ENCODE data around the gene AVEN.

The AVEN gene

DNA sequence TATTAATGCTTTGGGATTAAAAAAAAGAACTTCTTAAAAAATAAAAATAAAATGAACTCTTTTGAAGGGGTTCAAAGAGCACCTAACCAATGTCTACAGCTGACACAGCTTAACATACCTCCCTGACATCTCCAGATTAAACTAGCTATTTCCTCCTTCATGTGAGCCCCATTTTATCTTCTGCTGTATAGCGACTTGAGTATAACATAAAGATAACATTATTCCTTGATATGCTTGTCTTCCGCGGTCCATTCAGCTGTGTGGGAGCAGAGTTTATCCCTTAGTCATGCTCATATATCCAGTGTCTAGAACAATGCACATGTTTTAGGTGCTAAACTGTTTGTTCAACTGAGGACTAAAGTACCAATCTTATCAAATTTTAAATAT lies 78.5 kb downstream of the AVEN start:
- H4K12ac ChIP-seq (ENCODE audit: low read depth, low read length), result no peak overlapping the region
- H3K14ac ChIP-seq (ENCODE audit: low read length), result no peak overlapping the region
- H3K4ac ChIP-seq (ENCODE audit: low read depth, low read length), result no peak overlapping the region
- no peak overlapping the region for H4K8ac ChIP-seq (ENCODE audit: low read depth, low read length)
- H3K9ac ChIP-seq (ENCODE audit: low read length), result no peak overlapping the region
- H2BK12ac ChIP-seq (ENCODE audit: low read length), result no peak overlapping the region
- H3K27me3 ChIP-seq (ENCODE audit: insufficient read depth, low read length), result no peaks in the 10 kb centered on the region
- H3K36me3 ChIP-seq (ENCODE audit: control insufficient read depth in 1 of 2, insufficient read depth in 2 of 2, low read length in 2 of 2), result no peaks in the 10 kb centered on the region
- peaks cover 2% of the 10 kb centered on the region for H3K9me3 ChIP-seq (ENCODE audit: insufficient read depth, low read depth, low read length)
- H2BK5ac ChIP-seq (ENCODE audit: low read depth, low read length, poor library complexity), result no peak overlapping the region
- no peak overlapping the region for H4K91ac ChIP-seq (ENCODE audit: low read depth, low read length)
- no peaks in the 10 kb centered on the region for H3K79me2 ChIP-seq (ENCODE audit: control insufficient read depth, insufficient read depth, low read length, poor library complexity)
- H3K4me1 ChIP-seq (ENCODE audit: control insufficient read depth in 1 of 2, insufficient read depth in 2 of 2, low read length in 2 of 2), result no peaks in the 10 kb centered on the region
- H3K79me1 ChIP-seq (ENCODE audit: low read length), result no peaks in the 10 kb centered on the region
- DNase-seq, result no peak
- H3K4me3 ChIP-seq (ENCODE audit: low read depth, low read length), result no peak overlapping the region
- no peak overlapping the region for H2AFZ ChIP-seq (ENCODE audit: insufficient read depth, low read length, poor library complexity)
- WGBS (ENCODE audit: extremely low coverage, insufficient coverage, insufficient read length), result no CpG with 5 or more reads among the region's 3 CpGs
- no peak overlapping the region for H3K4me2 ChIP-seq (ENCODE audit: low read length)
- no peak overlapping the region for H2AK5ac ChIP-seq (ENCODE audit: low read length)
- no peak overlapping the region for H3K23ac ChIP-seq (ENCODE audit: low read length)
- no peak overlapping the region for H2BK120ac ChIP-seq (ENCODE audit: insufficient read depth, low read length, poor library complexity)
- no peak overlapping the region for H3K18ac ChIP-seq (ENCODE audit: low read length)
- H3K27ac ChIP-seq (ENCODE audit: low read depth, low read length), result no peak overlapping the region

GRCh38 chr15:33959844-33960548 lies 79.0 kb downstream of the AVEN start:
- Histone ChIP-seq H3K23ac (ENCODE audit: low read length) (no peak overlapping the region), H3K9me3 (ENCODE audit: insufficient read depth, low read depth, low read length) (peaks cover 2% of the 10 kb centered on the region), H3K79me2 (ENCODE audit: control insufficient read depth, insufficient read depth, low read length, poor library complexity) (no peaks in the 10 kb centered on the region), H3K4me1 (ENCODE audit: control insufficient read depth in 1 of 2, insufficient read depth in 2 of 2, low read length in 2 of 2) (no peaks in the 10 kb centered on the region), H2AFZ (ENCODE audit: insufficient read depth, low read length, poor library complexity) (no peak overlapping the region), H4K12ac (ENCODE audit: low read depth, low read length) (no peak overlapping the region), H3K4me3 (ENCODE audit: low read depth, low read length) (no peak overlapping the region), H2AK5ac (ENCODE audit: low read length) (no peak overlapping the region), H3K79me1 (ENCODE audit: low read length) (no peaks in the 10 kb centered on the region), H3K9ac (ENCODE audit: low read length) (no peak overlapping the region), H3K36me3 (ENCODE audit: control insufficient read depth in 1 of 2, insufficient read depth in 2 of 2, low read length in 2 of 2) (no peaks in the 10 kb centered on the region), H3K18ac (ENCODE audit: low read length) (no peak overlapping the region), H3K4ac (ENCODE audit: low read depth, low read length) (no peak overlapping the region), H3K4me2 (ENCODE audit: low read length) (no peak overlapping the region), H2BK5ac (ENCODE audit: low read depth, low read length, poor library complexity) (no peak overlapping the region), H3K14ac (ENCODE audit: low read length) (no peak overlapping the region), H2BK12ac (ENCODE audit: low read length) (no peak overlapping the region), H4K8ac (ENCODE audit: low read depth, low read length) (no peak overlapping the region), H4K91ac (ENCODE audit: low read depth, low read length) (no peak overlapping the region), H2BK120ac (ENCODE audit: insufficient read depth, low read length, poor library complexity) (no peak overlapping the region), H3K27ac (ENCODE audit: low read depth, low read length) (no peak overlapping the region), H3K27me3 (ENCODE audit: insufficient read depth, low read length) (no peaks in the 10 kb centered on the region)
- WGBS (ENCODE audit: extremely low coverage, insufficient coverage, insufficient read length), result no CpG with 5 or more reads among the region's 7 CpGs
- DNase-seq, result peak in 1 of 2 donors; percentile 10

GRCh38 chr15:33956397-33956796 lies 82.6 kb downstream of the AVEN start:
- Histone ChIP-seq H2AFZ (ENCODE audit: insufficient read depth, low read length, poor library complexity) (no peak overlapping the region), H3K9me3 (ENCODE audit: insufficient read depth, low read depth, low read length) (peaks cover 2% of the 10 kb centered on the region), H2BK120ac (ENCODE audit: insufficient read depth, low read length, poor library complexity) (no peak overlapping the region), H4K12ac (ENCODE audit: low read depth, low read length) (no peak overlapping the region), H3K27ac (ENCODE audit: low read depth, low read length) (no peak overlapping the region), H2AK5ac (ENCODE audit: low read length) (no peak overlapping the region), H2BK12ac (ENCODE audit: low read length) (no peak overlapping the region), H2BK5ac (ENCODE audit: low read depth, low read length, poor library complexity) (no peak overlapping the region), H3K9ac (ENCODE audit: low read length) (no peak overlapping the region), H3K4me1 (ENCODE audit: control insufficient read depth in 1 of 2, insufficient read depth in 2 of 2, low read length in 2 of 2) (no peaks in the 10 kb centered on the region), H3K79me2 (ENCODE audit: control insufficient read depth, insufficient read depth, low read length, poor library complexity) (no peaks in the 10 kb centered on the region), H3K18ac (ENCODE audit: low read length) (no peak overlapping the region), H3K4me2 (ENCODE audit: low read length) (no peak overlapping the region), H3K23ac (ENCODE audit: low read length) (no peak overlapping the region), H4K91ac (ENCODE audit: low read depth, low read length) (no peak overlapping the region), H4K8ac (ENCODE audit: low read depth, low read length) (no peak overlapping the region), H3K36me3 (ENCODE audit: control insufficient read depth in 1 of 2, insufficient read depth in 2 of 2, low read length in 2 of 2) (no peaks in the 10 kb centered on the region), H3K14ac (ENCODE audit: low read length) (no peak overlapping the region), H3K27me3 (ENCODE audit: insufficient read depth, low read length) (no peaks in the 10 kb centered on the region), H3K79me1 (ENCODE audit: low read length) (no peaks in the 10 kb centered on the region), H3K4me3 (ENCODE audit: low read depth, low read length) (no peak overlapping the region), H3K4ac (ENCODE audit: low read depth, low read length) (no peak overlapping the region)
- no peak for DNase-seq
- WGBS (ENCODE audit: extremely low coverage, insufficient coverage, insufficient read length), result no CpG with 5 or more reads among the region's 1 CpG

DNA sequence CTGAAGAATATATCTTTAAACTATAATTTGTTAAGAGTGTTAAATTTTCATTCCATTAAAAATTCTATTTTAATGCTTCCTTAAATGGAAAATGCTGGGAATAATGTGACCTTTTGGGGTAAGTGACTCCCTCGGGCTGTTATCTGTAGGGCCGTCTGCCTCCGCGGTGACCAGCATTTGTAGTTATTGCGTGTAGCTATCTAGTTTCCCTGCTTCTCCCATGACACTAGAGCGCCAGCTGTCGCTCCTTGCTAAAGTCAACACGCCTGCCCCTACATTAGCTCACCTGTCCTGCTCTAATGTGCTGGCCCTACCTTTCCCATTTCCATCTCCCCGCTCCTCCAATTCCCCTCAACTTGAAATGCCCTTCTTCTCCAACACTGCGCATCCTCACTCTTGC lies 83.1 kb downstream of the AVEN start:
- Histone ChIP-seq H2BK12ac (ENCODE audit: low read length) (no peak overlapping the region), H3K4me1 (ENCODE audit: control insufficient read depth in 1 of 2, insufficient read depth in 2 of 2, low read length in 2 of 2) (no peaks in the 10 kb centered on the region), H3K79me1 (ENCODE audit: low read length) (no peaks in the 10 kb centered on the region), H4K12ac (ENCODE audit: low read depth, low read length) (no peak overlapping the region), H4K8ac (ENCODE audit: low read depth, low read length) (no peak overlapping the region), H3K27ac (ENCODE audit: low read depth, low read length) (no peak overlapping the region), H3K4me2 (ENCODE audit: low read length) (no peak overlapping the region), H3K9ac (ENCODE audit: low read length) (no peak overlapping the region), H3K23ac (ENCODE audit: low read length) (no peak overlapping the region), H3K14ac (ENCODE audit: low read length) (no peak overlapping the region), H3K36me3 (ENCODE audit: control insufficient read depth in 1 of 2, insufficient read depth in 2 of 2, low read length in 2 of 2) (no peaks in the 10 kb centered on the region), H4K91ac (ENCODE audit: low read depth, low read length) (no peak overlapping the region), H3K18ac (ENCODE audit: low read length) (no peak overlapping the region), H3K4ac (ENCODE audit: low read depth, low read length) (no peak overlapping the region), H2BK120ac (ENCODE audit: insufficient read depth, low read length, poor library complexity) (no peak overlapping the region), H3K27me3 (ENCODE audit: insufficient read depth, low read length) (no peaks in the 10 kb centered on the region), H3K79me2 (ENCODE audit: control insufficient read depth, insufficient read depth, low read length, poor library complexity) (no peaks in the 10 kb centered on the region), H2BK5ac (ENCODE audit: low read depth, low read length, poor library complexity) (no peak overlapping the region), H3K9me3 (ENCODE audit: insufficient read depth, low read depth, low read length) (peaks cover 1% of the 10 kb centered on the region), H2AFZ (ENCODE audit: insufficient read depth, low read length, poor library complexity) (no peak overlapping the region), H2AK5ac (ENCODE audit: low read length) (no peak overlapping the region), H3K4me3 (ENCODE audit: low read depth, low read length) (no peak overlapping the region)
- 100% methylated on average over 2 of the region's 10 CpGs for WGBS (ENCODE audit: extremely low coverage, insufficient coverage, insufficient read length)
- DNase-seq, result peak; percentile 30 to 57
